Stimulated activated naive CD8-positive, alpha-beta T cell treated with anti-CD3 and anti-CD28 coated beads, Interleukin-15, Interleukin-2, amounts not matched to agents 100 ng/mL and 50 ng/mL, for 24 hours (primary cell): ENCODE measurements around the gene ADAM22.

ENCODE experiments used
- H3K27ac Mint-ChIP-seq: one replicate; pipeline ENCODE4 v1.8.0; 2021; ENCODE audit warnings: mild to moderate bottlenecking, mixed read lengths
- H3K27me3 Mint-ChIP-seq: one replicate; pipeline ENCODE4 v1.8.0; 2021; ENCODE audit warnings: mixed read lengths
- H3K36me3 Mint-ChIP-seq: one replicate; pipeline ENCODE4 v1.8.0; 2021; ENCODE audit warnings: low read depth, mixed read lengths
- H3K4me1 Mint-ChIP-seq: one replicate; pipeline ENCODE4 v1.8.0; 2021; ENCODE audit warnings: low read depth, mixed read lengths
- H3K4me3 Mint-ChIP-seq: one replicate; pipeline ENCODE4 v1.8.0; 2021; ENCODE audit warnings: mild to moderate bottlenecking, mixed read lengths
- H3K9me3 Mint-ChIP-seq: one replicate; pipeline ENCODE4 v1.8.0; 2021; ENCODE audit warnings: mixed read lengths

ADAM22 gene

GRCh38 chr7:88092676-88092999 lies 158.6 kb downstream of the ADAM22 start:
- Mint-ChIP-seq H3K27me3 (no peaks in the 10 kb centered on the region), H3K4me1 (peaks cover 17% of the 10 kb centered on the region), H3K36me3 (no peaks in the 10 kb centered on the region), H3K27ac (no peak overlapping the region), H3K4me3 (no peak overlapping the region), H3K9me3 (no peaks in the 10 kb centered on the region)

- peaks cover 7% of the 10 kb centered on the region for H3K4me1 Mint-ChIP-seq
- H3K4me3 Mint-ChIP-seq = no peak overlapping the region
- no peaks in the 10 kb centered on the region for H3K27me3 Mint-ChIP-seq
- H3K27ac Mint-ChIP-seq = no peak overlapping the region
- H3K36me3 Mint-ChIP-seq = no peaks in the 10 kb centered on the region
- H3K9me3 Mint-ChIP-seq = no peaks in the 10 kb centered on the region
These were observed 167.7 kb downstream of the ADAM22 start for GRCh38 chr7:88101769-88102168.

- no peaks in the 10 kb centered on the region for H3K36me3 Mint-ChIP-seq
- H3K27me3 Mint-ChIP-seq = no peaks in the 10 kb centered on the region
- H3K27ac Mint-ChIP-seq = no peak overlapping the region
- H3K9me3 Mint-ChIP-seq = no peaks in the 10 kb centered on the region
- peaks cover 7% of the 10 kb centered on the region for H3K4me1 Mint-ChIP-seq
- H3K4me3 Mint-ChIP-seq = no peak overlapping the region
These were observed 168.6 kb downstream of the ADAM22 start for GRCh38 chr7:88102675-88103074.

- peaks cover 7% of the 10 kb centered on the region for H3K4me1 Mint-ChIP-seq
- no peaks in the 10 kb centered on the region for H3K27me3 Mint-ChIP-seq
- no peak overlapping the region for H3K27ac Mint-ChIP-seq
- no peak overlapping the region for H3K4me3 Mint-ChIP-seq
- no peaks in the 10 kb centered on the region for H3K36me3 Mint-ChIP-seq
- no peaks in the 10 kb centered on the region for H3K9me3 Mint-ChIP-seq
These were observed 170.7 kb downstream of the ADAM22 start for GRCh38 chr7:88104732-88105131.

- no peak overlapping the region for H3K4me3 Mint-ChIP-seq
- H3K4me1 Mint-ChIP-seq = peaks cover 7% of the 10 kb centered on the region
- no peak overlapping the region for H3K27ac Mint-ChIP-seq
- H3K9me3 Mint-ChIP-seq = no peaks in the 10 kb centered on the region
- H3K36me3 Mint-ChIP-seq = no peaks in the 10 kb centered on the region
- no peaks in the 10 kb centered on the region for H3K27me3 Mint-ChIP-seq
These were observed 171.2 kb downstream of the ADAM22 start for GRCh38 chr7:88105231-88105630.

- Mint-ChIP-seq H3K36me3 (no peaks in the 10 kb centered on the region), H3K9me3 (no peaks in the 10 kb centered on the region), H3K4me3 (no peak overlapping the region), H3K4me1 (peaks cover 7% of the 10 kb centered on the region), H3K27me3 (no peaks in the 10 kb centered on the region), H3K27ac (no peak overlapping the region)
These were observed 172.4 kb downstream of the ADAM22 start for GRCh38 chr7:88106434-88106833.

GRCh38 chr7:88109612-88110011 lies 175.6 kb downstream of the ADAM22 start:
- Mint-ChIP-seq H3K4me3 (no peak overlapping the region), H3K27me3 (no peaks in the 10 kb centered on the region), H3K36me3 (no peaks in the 10 kb centered on the region), H3K4me1 (peaks cover 7% of the 10 kb centered on the region), H3K9me3 (no peaks in the 10 kb centered on the region), H3K27ac (no peak overlapping the region)

- no peaks in the 10 kb centered on the region for H3K36me3 Mint-ChIP-seq
- H3K27ac Mint-ChIP-seq = no peak overlapping the region
- H3K9me3 Mint-ChIP-seq = no peaks in the 10 kb centered on the region
- no peaks in the 10 kb centered on the region for H3K27me3 Mint-ChIP-seq
- H3K4me1 Mint-ChIP-seq = peaks cover 5% of the 10 kb centered on the region
- H3K4me3 Mint-ChIP-seq = no peak overlapping the region
These were observed 177.2 kb downstream of the ADAM22 start for GRCh38 chr7:88111140-88111743.

- H3K36me3 Mint-ChIP-seq = no peaks in the 10 kb centered on the region
- no peak overlapping the region for H3K27ac Mint-ChIP-seq
- no peaks in the 10 kb centered on the region for H3K4me1 Mint-ChIP-seq
- no peak overlapping the region for H3K4me3 Mint-ChIP-seq
- H3K9me3 Mint-ChIP-seq = no peaks in the 10 kb centered on the region
- no peaks in the 10 kb centered on the region for H3K27me3 Mint-ChIP-seq
These were observed 178.0 kb downstream of the ADAM22 start for GRCh38 chr7:88111954-88112471.

- Mint-ChIP-seq H3K36me3 (no peaks in the 10 kb centered on the region), H3K27me3 (no peaks in the 10 kb centered on the region), H3K4me3 (no peak overlapping the region), H3K9me3 (no peaks in the 10 kb centered on the region), H3K27ac (no peak overlapping the region), H3K4me1 (no peaks in the 10 kb centered on the region)
These were observed 181.3 kb downstream of the ADAM22 start for GRCh38 chr7:88115258-88115796.

GRCh38 chr7:88115816-88116215 lies 181.8 kb downstream of the ADAM22 start:
- Mint-ChIP-seq H3K27ac (no peak overlapping the region), H3K27me3 (no peaks in the 10 kb centered on the region), H3K4me1 (no peaks in the 10 kb centered on the region), H3K4me3 (no peak overlapping the region), H3K36me3 (no peaks in the 10 kb centered on the region), H3K9me3 (no peaks in the 10 kb centered on the region)

GRCh38 chr7:88116235-88116795 lies 182.3 kb downstream of the ADAM22 start:
- Mint-ChIP-seq H3K4me3 (no peak overlapping the region), H3K27me3 (no peaks in the 10 kb centered on the region), H3K9me3 (no peaks in the 10 kb centered on the region), H3K27ac (no peak overlapping the region), H3K4me1 (no peaks in the 10 kb centered on the region), H3K36me3 (no peaks in the 10 kb centered on the region)

- Mint-ChIP-seq H3K4me3 (no peak overlapping the region), H3K36me3 (no peaks in the 10 kb centered on the region), H3K27ac (no peak overlapping the region), H3K9me3 (no peaks in the 10 kb centered on the region), H3K27me3 (no peaks in the 10 kb centered on the region), H3K4me1 (no peaks in the 10 kb centered on the region)
These were observed 183.3 kb downstream of the ADAM22 start for GRCh38 chr7:88117325-88117724.

GRCh38 chr7:88121335-88121734 lies 187.3 kb downstream of the ADAM22 start:
- Mint-ChIP-seq H3K4me1 (no peaks in the 10 kb centered on the region), H3K9me3 (no peaks in the 10 kb centered on the region), H3K27ac (no peak overlapping the region), H3K36me3 (no peaks in the 10 kb centered on the region), H3K4me3 (no peak overlapping the region), H3K27me3 (no peaks in the 10 kb centered on the region)

- Mint-ChIP-seq H3K4me3 (no peak overlapping the region), H3K4me1 (no peaks in the 10 kb centered on the region), H3K27ac (no peak overlapping the region), H3K36me3 (no peaks in the 10 kb centered on the region), H3K9me3 (no peaks in the 10 kb centered on the region), H3K27me3 (no peaks in the 10 kb centered on the region)
These were observed 193.7 kb downstream of the ADAM22 start for GRCh38 chr7:88127637-88128290.
